RWPE2 (cell line): ENCODE results near the gene ITPR3.

Experiments
- ATAC-seq: fragments of 200-7000 bp; cut with Tn5 transposase; 3 replicates; pipeline ENCODE4 v1.9.1; 2021; ENCODE audit warnings: low read depth
- DNase-seq: peaks from one replicate; pipeline ENCODE4 v3.0.0-alpha.2; 2020; ENCODE audit warnings: low spot score
- H3K27ac ChIP-seq: fragments of 450-650 bp; 2 replicates; pipeline ENCODE4 v1.5.1; 2017; ENCODE audit warnings: mild to moderate bottlenecking; ENCODE audit not compliant: poor library complexity, severe bottlenecking
- H3K27me3 ChIP-seq: fragments of 250-450 bp; sonication (Bioruptor Pico); 2 replicates; pipeline ENCODE4 v1.5.1; 2021; ENCODE audit warnings: mild to moderate bottlenecking, moderate library complexity; ENCODE audit not compliant: insufficient read depth, poor library complexity, severe bottlenecking
- H3K36me3 ChIP-seq: fragments of 250-450 bp; sonication (Bioruptor Pico); 2 replicates; pipeline ENCODE4 v1.5.1; 2020; ENCODE audit warnings: low read depth, mild to moderate bottlenecking, moderate library complexity
- H3K4me1 ChIP-seq: fragments of 250-450 bp; sonication (Bioruptor Pico); 2 replicates; pipeline ENCODE4 v1.5.1; 2021; ENCODE audit warnings: mild to moderate bottlenecking, moderate library complexity; ENCODE audit not compliant: insufficient read depth, poor library complexity, severe bottlenecking
- H3K4me3 ChIP-seq: fragments of 250-450 bp; sonication (Bioruptor Pico); 2 replicates; pipeline ENCODE4 v1.5.1; 2021; ENCODE audit warnings: mild to moderate bottlenecking, moderate library complexity; ENCODE audit not compliant: severe bottlenecking
- H3K9me3 ChIP-seq: fragments of 250-450 bp; sonication (Bioruptor Pico); 2 replicates; pipeline ENCODE4 v1.5.1; 2021; ENCODE audit warnings: mild to moderate bottlenecking, moderate library complexity; ENCODE audit not compliant: severe bottlenecking
- CTCF ChIP-seq: fragments of 450-650 bp; IDR thresholded peaks from one replicate; pipeline ENCODE4 v1.5.1; 2017; ENCODE audit warnings: mild to moderate bottlenecking, moderate library complexity; ENCODE audit not compliant: poor library complexity, severe bottlenecking

The ITPR3 gene

GRCh38 chr6:33738153-33738552 lies 117.0 kb downstream of the ITPR3 start:
- Histone ChIP-seq H3K27me3 (no peaks in the 10 kb centered on the region), H3K4me3 (no peak overlapping the region), H3K9me3 (no peaks in the 10 kb centered on the region), H3K36me3 (no peaks in the 10 kb centered on the region), H3K4me1 (no peaks in the 10 kb centered on the region), H3K27ac (no peak overlapping the region)
- ATAC-seq (no peak), DNase-seq (no peak)
- no peak for TF ChIP-seq CTCF

GRCh38 chr6:33738879-33739278 lies 117.8 kb downstream of the ITPR3 start:
- Histone ChIP-seq H3K4me3 (no peak overlapping the region), H3K27me3 (no peaks in the 10 kb centered on the region), H3K9me3 (no peaks in the 10 kb centered on the region), H3K4me1 (peaks cover 3% of the 10 kb centered on the region), H3K36me3 (no peaks in the 10 kb centered on the region), H3K27ac (no peak overlapping the region)
- ATAC-seq (no peak), DNase-seq (no peak)
- TF ChIP-seq CTCF, result no peak

- no peaks in the 10 kb centered on the region for H3K36me3 ChIP-seq
- H3K27me3 ChIP-seq, result no peaks in the 10 kb centered on the region
- no peak overlapping the region for H3K27ac ChIP-seq
- H3K9me3 ChIP-seq, result no peaks in the 10 kb centered on the region
- DNase-seq (no peak), ATAC-seq (no peak)
- peaks cover 10% of the 10 kb centered on the region for H3K4me1 ChIP-seq
- TF ChIP-seq CTCF, result no peak
- H3K4me3 ChIP-seq, result no peak overlapping the region
Observed at GRCh38 chr6:33739571-33739970, 118.4 kb downstream of the ITPR3 start.

GRCh38 chr6:33740204-33740608 lies 119.1 kb downstream of the ITPR3 start:
- no peak for ATAC-seq
- TF ChIP-seq CTCF, result no peak
- H3K4me1 ChIP-seq, result peaks cover 15% of the 10 kb centered on the region
- no peak overlapping the region for H3K27ac ChIP-seq
- no peak overlapping the region for H3K4me3 ChIP-seq
- no peaks in the 10 kb centered on the region for H3K27me3 ChIP-seq
- no peaks in the 10 kb centered on the region for H3K9me3 ChIP-seq
- no peaks in the 10 kb centered on the region for H3K36me3 ChIP-seq
- no peak for DNase-seq

GRCh38 chr6:33740794-33741193 lies 119.7 kb downstream of the ITPR3 start:
- no peak for TF ChIP-seq CTCF
- DNase-seq (no peak), ATAC-seq (no peak)
- Histone ChIP-seq H3K4me3 (no peak overlapping the region), H3K27me3 (no peaks in the 10 kb centered on the region), H3K36me3 (no peaks in the 10 kb centered on the region), H3K4me1 (peaks cover 20% of the 10 kb centered on the region), H3K27ac (no peak overlapping the region), H3K9me3 (no peaks in the 10 kb centered on the region)
